Urinary bladder (tissue), 4 donors: ENCODE results near the gene TEX261. TPM values are rescaled to one million over a fixed set of nuclear protein-coding genes. Genes with fewer than 3 reads are reported as not detected.

Source experiments
- DNase-seq: peaks from one replicate; pipeline ENCODE4 v3.0.0-alpha.2; 2015; ENCODE audit errors: extremely low spot score
- H3K27ac ChIP-seq: one replicate; pipeline ENCODE4 v1.5.1; 2013; ENCODE audit warnings: low read depth, mild to moderate bottlenecking, moderate library complexity
- H3K36me3 ChIP-seq: one replicate; pipeline ENCODE4 v1.6.1; 2013; ENCODE audit warnings: mild to moderate bottlenecking, moderate library complexity; ENCODE audit not compliant: insufficient read depth
- H3K4me1 ChIP-seq: one replicate; pipeline ENCODE4 v1.6.1; 2013; ENCODE audit warnings: mild to moderate bottlenecking, moderate library complexity; ENCODE audit not compliant: insufficient read depth
- H3K4me3 ChIP-seq: one replicate; pipeline ENCODE4 v1.5.1; 2013; ENCODE audit warnings: low read depth, low read length
- WGBS: extraction: QIAGEN DNeasy Blood & Tissue Kit; methylation state at CpG from one replicate; pipeline ENCODE4 v1.1.7; 2013; 5-methylcytosine and 5-hydroxymethylcytosine counted together
- polyA plus RNA-seq: library from polyadenylated mRNA; stranded (reverse); fragments of 200-250 nt; gene quantifications from one replicate; pipeline ENCODE4 v1.2.3, GENCODE V29; 2013
- total RNA-seq: library from RNA; depleted of rRNA; stranded (reverse); fragments of >200 nt; gene quantifications from one replicate; pipeline ENCODE4 v1.2.3, GENCODE V29; 2014
- donor health status: healthy with polysubstance abuse.
- donor health status: healthy.

Gene TEX261
- total and polyA plus RNA-seq, 2 donors: 25.0 to 44.4 TPM

GRCh38 chr2:70983506-70984227 lies 11.0 kb downstream of the TEX261 start:
- Histone ChIP-seq H3K4me3 (no peak overlapping the region), H3K36me3 (peaks cover 2% of the 10 kb centered on the region), H3K4me1 (no peaks in the 10 kb centered on the region), H3K27ac (no peak overlapping the region)
- 90% methylated on average over 8 of the region's 8 CpGs for WGBS
- no peak for DNase-seq

GRCh38 chr2:70982971-70983370 lies 11.7 kb downstream of the TEX261 start:
- peaks cover 2% of the 10 kb centered on the region for H3K36me3 ChIP-seq
- WGBS: 93% methylated on average over 3 of the region's 3 CpGs
- no peak overlapping the region for H3K4me3 ChIP-seq
- DNase-seq: no peak
- no peaks in the 10 kb centered on the region for H3K4me1 ChIP-seq
- H3K27ac ChIP-seq: no peak overlapping the region

GRCh38 chr2:70981866-70982810 lies 12.5 kb downstream of the TEX261 start:
- peaks cover 2% of the 10 kb centered on the region for H3K36me3 ChIP-seq
- no peaks in the 10 kb centered on the region for H3K4me1 ChIP-seq
- DNase-seq: no peak
- WGBS: 87% methylated on average over 14 of the region's 14 CpGs
- H3K27ac ChIP-seq: no peak overlapping the region
- no peak overlapping the region for H3K4me3 ChIP-seq

GRCh38 chr2:70981421-70981820 lies 13.3 kb downstream of the TEX261 start:
- H3K27ac ChIP-seq: no peak overlapping the region
- WGBS: 87% methylated on average over 2 of the region's 2 CpGs
- H3K4me3 ChIP-seq: no peak overlapping the region
- peaks cover 2% of the 10 kb centered on the region for H3K36me3 ChIP-seq
- DNase-seq: no peak
- no peaks in the 10 kb centered on the region for H3K4me1 ChIP-seq

GRCh38 chr2:70979626-70980025 lies 15.0 kb downstream of the TEX261 start:
- no peaks in the 10 kb centered on the region for H3K4me1 ChIP-seq
- DNase-seq: no peak
- no peak overlapping the region for H3K4me3 ChIP-seq
- H3K27ac ChIP-seq: no peak overlapping the region
- WGBS: 88% methylated on average over 9 of the region's 9 CpGs
- H3K36me3 ChIP-seq: peaks cover 2% of the 10 kb centered on the region

- no peaks in the 10 kb centered on the region for H3K4me1 ChIP-seq
- no peak for DNase-seq
- WGBS: 21% methylated on average over 19 of the region's 19 CpGs
- peak overlapping the region; percentile 44 for H3K4me3 ChIP-seq
- H3K36me3 ChIP-seq: peaks cover 2% of the 10 kb centered on the region
- H3K27ac ChIP-seq: no peak overlapping the region
Measured at GRCh38 chr2:70979180-70979488, 15.5 kb downstream of the TEX261 start.

- peak within 1 kb of the TSS; percentile 44 for H3K4me3 ChIP-seq
- no peaks in the 10 kb centered on the region for H3K4me1 ChIP-seq
- H3K27ac ChIP-seq: peak within 1 kb of the TSS; percentile 63
- H3K36me3 ChIP-seq: peaks cover 2% of the 10 kb centered on the region
- no peak for DNase-seq
- WGBS: 1% methylated on average over 67 of the region's 67 CpGs
Measured at GRCh38 chr2:70978341-70979179, 16.1 kb downstream of the TEX261 start, which contains the start of gene ANKRD53. ANKRD53 (plus strand) TSS chr2:70978630; CDS start chr2:70978646, 16 bp downstream.

GRCh38 chr2:70977605-70978205 lies 17.0 kb downstream of the TEX261 start:
- DNase-seq: no peak
- H3K4me3 ChIP-seq: no peak overlapping the region
- no peak overlapping the region for H3K27ac ChIP-seq
- H3K4me1 ChIP-seq: no peaks in the 10 kb centered on the region
- WGBS: 31% methylated on average over 14 of the region's 14 CpGs
- H3K36me3 ChIP-seq: no peaks in the 10 kb centered on the region

GRCh38 chr2:70975237-70975636 lies 19.4 kb downstream of the TEX261 start:
- no peak overlapping the region for H3K4me3 ChIP-seq
- H3K4me1 ChIP-seq: no peaks in the 10 kb centered on the region
- H3K36me3 ChIP-seq: no peaks in the 10 kb centered on the region
- DNase-seq: no peak
- WGBS: 88% methylated on average over 2 of the region's 2 CpGs
- H3K27ac ChIP-seq: no peak overlapping the region

- Histone ChIP-seq H3K4me3 (no peak overlapping the region), H3K36me3 (no peaks in the 10 kb centered on the region), H3K27ac (no peak overlapping the region), H3K4me1 (no peaks in the 10 kb centered on the region)
- DNase-seq: no peak
- 89% methylated on average over 3 of the region's 3 CpGs for WGBS
Measured at GRCh38 chr2:70974592-70974991, 20.1 kb downstream of the TEX261 start.

GRCh38 chr2:70967189-70967588 lies 27.5 kb downstream of the TEX261 start:
- H3K4me3 ChIP-seq: no peak overlapping the region
- 56% methylated on average over 4 of the region's 4 CpGs for WGBS
- no peaks in the 10 kb centered on the region for H3K36me3 ChIP-seq
- H3K27ac ChIP-seq: no peak overlapping the region
- no peak for DNase-seq
- no peaks in the 10 kb centered on the region for H3K4me1 ChIP-seq

GRCh38 chr2:70966681-70967080 lies 28.0 kb downstream of the TEX261 start:
- 67% methylated on average over 4 of the region's 4 CpGs for WGBS
- Histone ChIP-seq H3K27ac (no peak overlapping the region), H3K4me1 (no peaks in the 10 kb centered on the region), H3K4me3 (no peak overlapping the region), H3K36me3 (no peaks in the 10 kb centered on the region)
- DNase-seq: no peak

GRCh38 chr2:70965506-70965905 lies 29.2 kb downstream of the TEX261 start:
- Histone ChIP-seq H3K36me3 (no peaks in the 10 kb centered on the region), H3K4me3 (no peak overlapping the region), H3K27ac (no peak overlapping the region), H3K4me1 (no peaks in the 10 kb centered on the region)
- DNase-seq: no peak
- WGBS: 67% methylated on average over 14 of the region's 14 CpGs
